GM19397 (cell line): Measurements from ENCODE around the gene SUPT5H.

Source experiments
- ATAC-seq: cut with Tn5 transposase; IDR thresholded peaks from one replicate; pipeline ENCODE4 v1.9.1; 2021; ENCODE audit warnings: mild to moderate bottlenecking, moderate library complexity; ENCODE audit not compliant: unreplicated experiment

SUPT5H gene

DNA sequence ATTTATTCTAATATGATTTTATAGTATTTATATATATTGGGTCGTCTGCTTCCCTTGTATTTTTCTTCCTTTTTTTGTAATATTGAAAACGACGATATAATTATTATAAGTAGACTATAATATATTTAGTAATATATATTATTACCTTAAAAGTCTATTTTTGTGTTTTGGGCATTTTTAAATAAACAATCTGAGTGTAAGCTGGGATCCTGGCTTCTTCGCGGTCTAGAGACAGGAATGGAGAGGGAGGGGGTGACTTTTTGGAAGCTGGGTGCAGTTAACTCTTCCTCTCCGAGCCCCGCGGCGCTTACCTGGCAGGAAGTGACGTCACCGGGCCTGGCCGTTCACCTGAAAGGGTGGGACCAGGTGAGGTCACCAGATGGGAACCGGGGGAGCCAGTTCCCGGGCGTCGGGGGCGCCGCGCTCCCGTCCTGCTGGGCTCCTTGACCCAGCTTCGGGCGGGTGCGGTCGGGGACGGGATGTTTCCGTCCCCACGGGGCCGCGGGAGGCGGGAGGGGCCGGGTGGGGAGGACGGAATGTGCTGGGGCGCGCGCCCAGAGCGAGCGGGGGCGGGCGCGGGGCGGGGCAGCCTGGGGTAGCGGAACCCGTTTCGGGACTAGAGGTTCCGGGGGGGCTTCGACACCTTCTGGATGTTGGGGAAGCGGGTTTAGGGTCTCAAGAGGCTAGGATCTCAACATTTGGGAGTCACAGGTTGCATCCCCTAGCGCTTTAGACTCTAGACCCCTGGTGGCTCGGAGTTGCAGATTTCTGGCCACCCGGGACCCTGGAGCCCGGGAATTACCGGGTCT is 36.0 kb upstream of the SUPT5H start:
- no peak for ATAC-seq

DNA sequence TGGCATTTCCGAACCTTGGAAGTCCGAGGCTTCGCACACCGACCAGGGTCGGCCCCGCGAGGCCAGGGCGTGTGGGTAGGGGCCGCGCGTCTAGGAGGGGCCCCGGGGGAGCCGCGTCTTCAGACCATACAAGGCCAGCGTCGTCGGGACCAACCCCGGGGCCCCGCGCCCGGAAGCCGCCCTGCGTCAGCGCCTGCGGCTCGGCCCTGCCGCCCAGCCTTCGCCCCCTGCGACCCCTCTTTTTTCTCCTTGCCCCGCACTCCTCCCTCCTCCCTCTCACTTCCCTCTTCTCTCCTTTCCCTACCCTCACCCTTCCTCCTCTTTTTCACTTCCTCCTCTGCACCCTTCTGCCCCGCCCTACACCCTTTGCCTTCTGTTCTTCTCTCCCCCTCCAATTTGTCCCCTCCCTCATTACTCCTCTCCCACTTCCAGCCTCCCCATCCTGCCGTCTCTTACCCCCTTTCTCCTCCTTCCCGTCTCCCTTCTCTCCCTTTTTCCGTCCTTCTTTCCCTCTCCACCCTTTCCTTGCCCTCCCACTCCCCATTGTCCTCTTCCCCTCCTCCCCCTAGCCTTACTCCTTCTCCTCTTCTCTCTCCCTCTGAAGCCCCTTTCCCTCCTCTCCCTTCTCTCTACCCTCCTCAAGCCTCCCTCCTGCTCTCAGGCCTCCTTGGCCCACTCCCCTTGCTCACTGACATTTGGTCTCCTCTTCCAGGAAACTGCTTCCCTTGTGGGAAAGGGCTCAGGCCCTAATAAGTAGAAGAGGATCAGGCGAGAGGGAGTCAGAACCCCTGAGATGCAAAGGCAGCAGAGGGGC is 35.2 kb upstream of the SUPT5H start:
- ATAC-seq, result no peak

DNA sequence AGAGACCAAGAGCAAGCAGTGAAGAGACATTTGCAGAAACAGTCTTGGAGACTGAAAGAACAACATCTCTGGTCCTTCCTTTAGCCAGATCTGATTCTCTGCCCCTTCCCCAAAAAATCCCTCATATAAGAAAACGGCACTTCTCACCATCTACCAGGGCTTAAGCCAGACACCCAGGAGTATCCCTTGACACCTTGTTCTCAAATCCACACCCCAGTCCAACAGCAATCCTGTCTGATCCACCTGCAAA is 34.6 kb upstream of the SUPT5H start:
- no peak for ATAC-seq

DNA sequence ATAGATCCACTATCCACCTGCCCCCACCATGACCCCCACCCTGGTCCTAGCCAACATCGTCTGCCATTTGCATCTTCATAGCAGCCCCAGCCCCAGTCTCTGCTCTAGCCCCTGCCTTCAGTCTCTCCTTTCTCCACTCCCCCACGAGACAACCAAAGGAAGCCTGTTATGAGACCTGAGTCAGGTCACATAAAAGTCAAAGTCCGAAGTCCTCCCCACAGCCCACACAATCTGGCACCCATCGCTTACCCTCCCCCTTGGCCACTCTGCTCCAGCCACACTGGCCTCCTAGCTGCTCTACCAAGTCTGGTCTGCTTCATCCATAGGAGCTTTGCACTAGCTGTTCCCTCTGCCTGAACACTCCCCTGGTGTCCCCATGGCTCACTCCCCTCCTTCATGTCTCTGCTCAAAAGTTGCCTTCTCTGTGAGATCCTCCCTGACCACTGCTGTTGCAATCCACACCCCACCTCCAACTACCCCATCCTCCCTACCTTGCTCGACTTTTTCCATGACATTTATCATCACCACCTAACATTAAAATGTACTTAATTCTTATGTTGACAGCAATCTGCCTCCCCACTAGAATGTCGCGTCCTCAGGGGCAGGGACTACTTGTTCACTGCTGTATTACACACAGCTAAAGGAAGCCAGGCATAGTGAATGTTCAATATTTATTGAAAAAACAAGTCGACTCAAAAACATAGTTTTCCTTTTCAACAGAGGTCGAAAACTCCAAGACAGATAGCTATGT is 34.1 kb upstream of the SUPT5H start:
- ATAC-seq, result no peak

DNA sequence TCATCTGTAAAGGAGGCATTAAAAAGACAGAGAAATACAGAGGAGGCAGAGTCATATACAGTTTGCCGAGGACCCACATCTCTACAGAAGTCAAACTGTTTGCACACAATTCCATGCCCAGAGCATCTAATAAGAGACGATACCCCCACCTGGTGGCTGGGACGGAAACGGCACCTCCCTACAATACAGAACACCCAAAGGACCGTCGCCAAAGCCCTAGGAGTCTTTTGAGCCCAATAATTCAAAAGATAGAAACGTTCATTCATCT is 33.6 kb upstream of the SUPT5H start:
- peak; percentile 20 for ATAC-seq

DNA sequence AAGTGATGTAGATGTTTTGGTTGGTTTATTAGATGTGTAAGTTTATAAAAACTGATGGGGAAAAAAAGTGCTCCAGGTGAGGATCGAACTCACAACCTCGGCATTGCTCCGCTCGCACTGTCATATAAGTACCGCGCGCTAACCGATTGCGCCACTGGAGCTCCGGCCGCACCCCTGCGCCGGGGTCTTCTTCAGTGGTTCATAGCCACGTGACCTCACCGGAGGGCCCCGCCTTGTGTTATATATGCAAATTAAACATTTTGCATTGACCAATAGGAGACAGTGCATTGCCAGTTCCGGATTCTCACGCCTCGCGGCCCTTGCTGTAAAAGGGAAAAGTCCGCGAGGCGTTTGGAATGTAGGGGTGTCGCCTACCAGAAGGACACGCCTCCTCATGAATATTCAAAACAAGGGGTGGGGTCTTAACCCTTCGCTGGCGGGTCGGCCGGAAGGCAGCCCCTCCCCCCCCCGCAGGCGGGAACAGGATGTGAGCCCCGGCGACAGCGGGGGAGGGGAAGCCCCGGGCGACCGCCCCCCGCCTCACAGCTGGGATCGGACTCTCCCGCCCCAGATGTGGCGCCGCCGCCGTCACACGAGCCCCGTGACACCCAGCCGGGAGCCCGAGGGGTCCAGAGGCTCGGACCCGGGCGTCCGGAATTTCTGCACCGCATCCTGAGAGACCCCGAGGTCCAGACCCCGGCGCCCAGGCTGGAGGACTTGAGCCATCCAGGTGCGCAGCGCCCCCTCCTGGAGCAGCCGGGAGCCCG is 33.1 kb upstream of the SUPT5H start, which contains the start of gene PLEKHG2:
PLEKHG2 (plus strand) TSS at position 570 of the 767 bp plus-strand sequence. CDS start 1,418 bp downstream, outside the sequence.
- peak; percentile 56 for ATAC-seq

DNA sequence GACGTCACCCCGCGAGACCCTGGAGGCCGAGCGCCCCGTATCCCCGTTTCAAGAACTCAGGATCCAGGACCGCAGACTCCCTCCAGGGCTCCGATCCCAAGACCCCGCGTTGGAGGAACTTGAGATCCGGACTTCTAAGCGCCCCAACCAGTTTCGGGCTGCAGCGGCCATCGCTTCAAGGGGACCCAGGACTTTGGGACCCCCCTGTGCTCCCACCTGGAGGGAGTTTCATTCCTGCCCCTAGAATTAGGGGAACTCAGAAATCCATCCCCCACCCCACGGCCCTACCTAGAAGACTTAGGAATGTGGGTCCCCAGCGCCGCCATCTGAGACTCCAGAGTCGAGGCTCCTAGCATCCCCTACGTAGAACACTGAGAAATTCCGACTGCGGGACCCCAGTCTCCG is 32.5 kb upstream of the SUPT5H start:
- ATAC-seq, result no peak

DNA sequence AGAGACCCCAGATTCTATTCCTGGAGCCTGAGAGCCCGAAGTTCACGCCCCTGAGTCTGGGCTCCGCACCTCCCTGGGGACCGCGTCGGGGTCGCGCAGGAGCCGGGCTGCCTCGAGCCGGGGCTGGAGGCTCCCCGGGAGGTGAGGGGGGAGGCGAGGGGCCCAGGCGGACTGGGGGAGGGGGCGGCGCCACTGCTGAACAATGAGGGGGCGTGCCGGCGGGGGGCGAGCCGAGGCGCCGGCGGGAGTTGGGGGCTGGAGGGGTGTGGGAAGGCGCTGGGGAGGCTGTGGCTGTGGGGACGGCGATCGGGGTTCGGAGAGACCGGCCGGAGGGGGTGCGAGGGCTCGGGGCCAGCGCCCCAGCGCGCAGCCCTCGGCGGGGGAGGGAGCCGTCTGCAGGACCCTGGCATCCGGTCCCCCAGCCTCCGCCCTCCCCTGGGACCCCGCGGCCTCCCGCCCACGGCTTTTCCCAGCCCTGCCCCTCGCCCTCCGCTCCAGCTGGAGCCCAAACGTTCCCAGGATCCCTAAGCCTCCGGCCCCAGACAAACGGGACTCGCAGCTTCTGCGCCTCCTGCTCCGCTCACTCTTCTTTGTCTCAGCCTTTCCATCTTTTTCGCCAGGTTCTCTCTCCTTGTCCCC is 32.0 kb upstream of the SUPT5H start:
- ATAC-seq, result no peak

DNA sequence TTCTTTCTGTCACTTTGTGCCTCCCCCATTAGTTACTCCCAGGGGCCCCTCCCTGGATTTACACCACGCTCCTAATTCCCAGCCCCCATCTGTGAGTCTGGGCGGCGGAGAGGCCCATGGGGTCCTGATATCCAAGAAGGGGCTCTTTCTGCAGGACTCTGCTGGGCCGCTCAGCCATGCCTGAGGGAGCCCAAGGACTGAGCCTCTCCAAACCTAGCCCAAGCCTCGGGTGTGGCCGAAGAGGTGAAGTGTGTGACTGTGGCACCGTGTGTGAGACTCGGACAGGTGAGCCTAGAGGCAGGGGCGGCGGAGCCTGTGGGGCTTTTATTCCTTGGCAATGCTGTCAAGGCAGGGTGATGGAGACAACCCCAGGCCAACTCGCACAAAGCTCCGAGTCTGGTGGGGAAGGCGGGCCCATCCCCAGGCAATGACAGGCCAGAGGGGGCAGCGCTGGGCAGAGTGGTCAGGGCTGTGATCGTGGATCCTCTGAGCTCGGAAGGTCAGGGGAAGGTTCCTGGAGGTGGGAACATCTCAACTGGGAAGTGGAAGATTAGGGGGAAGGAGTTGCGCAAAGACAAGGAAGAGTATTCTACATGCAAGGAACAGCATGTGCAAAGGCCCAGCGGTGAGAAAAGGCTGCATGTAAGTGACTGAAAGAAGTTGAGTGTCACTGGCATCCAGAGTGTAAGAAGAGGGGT is 31.3 kb upstream of the SUPT5H start:
- ATAC-seq, result no peak

DNA sequence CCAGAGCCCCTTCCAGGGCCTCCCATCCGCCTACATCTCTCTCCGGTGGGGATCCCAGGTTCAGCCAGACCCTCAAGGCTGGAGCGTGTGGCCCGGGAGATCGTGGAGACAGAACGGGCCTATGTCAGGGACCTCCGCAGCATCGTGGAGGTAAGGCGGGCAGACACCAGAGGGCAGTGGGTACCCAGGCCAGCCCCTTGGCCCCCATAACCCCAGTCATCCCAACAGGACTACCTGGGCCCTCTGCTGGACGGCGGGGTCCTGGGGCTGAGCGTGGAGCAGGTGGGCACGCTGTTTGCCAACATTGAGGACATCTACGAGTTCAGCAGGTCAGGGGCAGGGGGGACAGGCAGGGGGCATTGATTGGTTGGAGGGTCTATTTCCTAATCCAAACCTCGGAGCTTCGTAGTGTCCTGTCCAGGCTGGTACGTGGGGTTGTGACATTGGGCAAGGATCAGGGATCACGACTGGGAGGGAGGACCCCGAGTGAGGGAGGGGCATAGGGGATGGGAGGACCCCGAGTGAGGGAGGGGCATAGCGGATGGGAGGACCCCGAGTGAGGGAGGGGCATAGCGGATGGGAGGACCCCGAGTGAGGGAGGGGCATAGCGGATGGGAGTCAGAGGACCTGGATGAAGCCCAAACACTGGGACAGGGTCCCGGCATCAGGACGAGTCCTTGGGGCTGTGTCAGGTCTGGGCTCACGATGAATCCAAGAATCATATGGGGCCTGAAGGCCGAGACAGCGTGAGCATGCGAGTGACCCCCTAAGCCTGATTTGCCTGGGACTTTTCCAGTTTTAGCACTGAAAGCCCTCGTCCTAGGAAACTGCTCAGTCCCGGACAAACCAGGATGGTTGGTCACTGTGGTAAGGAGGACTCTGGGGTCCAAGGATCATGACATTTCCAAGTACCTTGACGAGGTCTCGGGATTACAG is 30.0 kb upstream of the SUPT5H start:
- no peak for ATAC-seq

DNA sequence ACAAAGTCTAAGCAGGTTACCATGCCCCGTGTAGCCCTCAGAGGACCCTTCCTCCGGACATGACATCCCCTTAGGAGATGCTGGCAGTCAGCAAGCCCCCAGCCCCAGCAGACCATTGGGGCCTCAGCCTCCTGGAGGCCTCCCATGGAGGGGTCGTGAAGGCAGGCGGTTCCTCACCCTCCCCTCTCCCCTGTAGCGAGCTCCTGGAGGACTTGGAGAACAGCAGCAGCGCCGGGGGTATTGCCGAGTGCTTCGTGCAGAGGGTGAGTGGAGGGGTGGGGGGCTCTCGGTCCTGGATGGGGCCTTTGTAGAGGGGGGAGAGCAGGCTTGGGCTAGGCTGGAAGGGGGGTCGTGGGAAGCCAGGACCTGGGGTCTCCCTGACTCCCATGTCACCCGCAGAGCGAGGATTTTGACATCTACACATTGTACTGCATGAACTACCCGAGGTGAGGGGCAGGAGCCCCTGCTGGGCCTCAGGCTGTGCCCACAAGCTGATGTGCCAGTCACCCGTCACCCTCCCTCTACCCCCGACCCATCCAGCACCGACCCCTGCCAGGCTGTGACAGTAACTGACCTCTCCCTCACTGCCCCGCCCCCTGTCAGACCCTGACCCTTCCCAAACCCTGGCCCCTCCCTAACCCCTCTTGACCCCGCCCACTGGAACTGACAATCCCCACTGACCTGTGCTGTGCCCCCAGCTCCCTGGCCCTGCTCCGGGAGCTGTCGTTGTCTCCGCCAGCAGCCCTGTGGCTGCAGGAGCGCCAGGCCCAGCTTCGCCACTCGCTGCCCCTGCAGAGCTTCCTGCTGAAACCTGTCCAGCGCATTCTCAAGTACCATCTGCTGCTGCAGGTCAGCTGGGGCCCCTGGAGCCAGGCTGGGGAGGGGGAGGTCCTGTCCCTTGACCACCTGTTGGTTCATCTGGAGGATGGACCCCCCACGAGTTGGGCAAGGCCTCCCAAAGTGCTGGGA is 28.9 kb upstream of the SUPT5H start:
- ATAC-seq, result no peak

DNA sequence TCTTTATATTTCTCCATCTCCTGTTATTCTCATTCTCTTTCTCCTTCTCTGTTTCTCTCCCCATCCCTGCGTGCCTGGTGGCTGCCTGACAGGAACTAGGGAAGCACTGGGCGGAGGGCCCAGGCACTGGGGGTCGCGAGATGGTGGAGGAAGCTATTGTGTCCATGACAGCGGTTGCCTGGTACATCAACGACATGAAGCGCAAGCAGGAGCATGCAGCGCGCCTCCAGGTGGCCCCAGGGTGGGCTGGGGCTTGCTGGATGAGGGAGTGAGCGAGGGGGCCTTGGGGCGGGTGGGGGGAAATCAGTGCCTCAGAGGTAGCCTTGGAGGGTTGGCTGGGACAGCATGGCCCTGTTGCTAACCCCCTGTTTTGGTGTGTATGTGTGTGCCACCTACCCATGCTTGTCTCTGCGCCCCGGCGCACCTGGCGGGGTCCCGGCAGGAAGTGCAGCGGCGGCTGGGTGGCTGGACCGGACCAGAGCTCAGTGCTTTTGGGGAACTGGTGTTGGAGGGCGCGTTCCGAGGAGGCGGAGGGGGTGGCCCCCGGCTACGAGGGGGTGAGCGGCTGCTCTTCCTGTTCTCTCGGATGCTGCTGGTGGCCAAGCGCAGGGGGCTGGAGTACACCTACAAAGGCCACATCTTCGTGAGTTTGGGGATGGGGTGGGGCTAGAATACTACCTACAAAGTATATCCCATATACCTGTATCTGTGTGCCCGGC is 27.8 kb upstream of the SUPT5H start:
- no peak for ATAC-seq

DNA sequence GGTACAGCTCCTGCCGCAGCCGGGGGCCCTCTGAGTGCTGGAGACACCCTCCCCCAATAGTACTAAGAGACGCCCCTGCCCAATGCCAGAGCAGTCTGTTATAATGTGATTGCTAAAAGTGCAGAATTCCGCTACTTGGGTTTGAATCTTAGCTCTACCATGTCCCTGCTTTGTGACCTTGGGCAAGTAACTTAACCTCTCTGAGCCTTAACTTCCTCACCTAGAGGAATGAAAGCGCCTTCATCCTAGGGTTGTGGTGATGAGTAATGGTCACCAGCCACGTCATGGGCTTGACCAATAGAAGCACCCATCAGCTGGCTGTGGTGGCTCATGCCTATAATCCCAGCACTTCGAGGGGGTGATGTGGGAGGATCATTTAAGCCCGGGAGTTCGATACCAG is 26.4 kb upstream of the SUPT5H start:
- ATAC-seq, result no peak

DNA sequence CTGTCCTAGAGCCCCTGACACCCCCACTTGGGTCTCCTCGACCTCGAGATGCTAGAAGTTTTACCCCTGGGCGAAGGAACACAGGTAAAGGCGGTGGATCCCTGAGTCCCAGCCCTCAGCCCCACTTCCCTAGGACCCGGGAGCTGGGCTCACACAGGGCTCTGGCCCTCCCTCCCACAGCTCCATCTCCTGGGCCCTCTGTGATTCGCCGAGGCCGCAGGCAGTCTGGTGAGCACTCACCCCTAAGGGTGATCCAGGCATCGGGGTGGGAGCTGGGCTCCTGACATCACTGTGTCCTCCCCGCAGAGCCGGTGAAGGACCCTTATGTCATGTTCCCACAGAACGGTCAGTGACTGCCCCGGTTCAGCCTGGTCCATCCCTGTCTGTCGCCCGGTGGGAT is 24.6 kb upstream of the SUPT5H start:
- no peak for ATAC-seq

DNA sequence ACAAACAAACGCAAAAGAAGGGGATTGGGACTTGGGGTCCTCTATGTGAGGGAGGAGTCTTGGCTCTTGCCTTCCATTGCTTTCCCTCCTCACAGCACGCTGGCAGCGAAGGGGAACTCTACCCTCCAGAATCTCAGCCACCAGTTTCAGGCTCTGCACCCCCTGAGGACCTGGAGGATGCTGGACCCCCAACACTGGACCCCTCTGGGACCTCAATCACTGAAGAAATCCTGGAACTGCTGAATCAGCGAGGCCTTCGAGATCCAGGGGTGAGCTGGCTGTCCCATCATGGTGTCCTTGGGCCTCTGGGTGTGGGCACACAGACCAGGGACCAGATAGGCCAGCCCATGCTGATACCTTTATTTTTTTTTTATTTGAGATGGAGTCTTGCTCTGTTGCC is 23.4 kb upstream of the SUPT5H start:
- no peak for ATAC-seq

DNA sequence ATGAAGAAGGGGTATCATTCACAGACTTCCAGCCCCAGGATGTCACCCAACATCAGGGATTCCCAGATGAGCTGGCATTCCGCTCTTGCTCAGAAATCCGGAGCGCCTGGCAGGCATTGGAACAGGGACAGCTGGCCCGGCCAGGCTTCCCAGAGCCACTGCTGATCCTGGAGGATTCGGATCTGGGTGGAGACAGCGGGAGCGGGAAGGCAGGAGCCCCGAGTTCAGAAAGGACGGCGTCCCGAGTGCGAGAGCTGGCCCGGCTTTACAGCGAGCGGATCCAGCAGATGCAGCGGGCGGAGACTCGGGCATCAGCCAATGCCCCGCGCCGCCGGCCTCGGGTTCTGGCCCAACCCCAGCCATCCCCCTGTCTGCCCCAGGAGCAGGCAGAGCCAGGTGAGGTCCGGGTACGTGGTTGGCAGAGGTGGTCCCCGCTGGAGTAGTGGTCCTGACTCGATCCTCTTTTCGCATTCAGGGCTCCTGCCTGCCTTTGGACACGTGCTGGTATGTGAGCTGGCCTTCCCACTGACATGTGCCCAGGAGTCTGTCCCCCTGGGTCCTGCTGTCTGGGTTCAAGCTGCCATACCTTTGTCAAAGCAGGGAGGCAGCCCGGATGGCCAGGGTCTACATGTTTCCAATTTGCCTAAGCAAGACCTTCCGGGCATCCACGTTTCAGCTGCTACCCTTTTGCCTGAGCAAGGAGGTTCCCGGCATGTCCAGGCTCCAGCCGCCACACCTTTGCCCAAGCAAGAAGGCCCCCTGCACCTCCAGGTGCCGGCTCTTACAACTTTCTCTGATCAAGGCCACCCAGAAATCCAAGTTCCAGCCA is 21.9 kb upstream of the SUPT5H start:
- no peak for ATAC-seq
